Duodenal mucosa (tissue), 2 donors: ENCODE data around the gene MARVELD1.

Source experiments
- H3K27ac ChIP-seq: one replicate; pipeline ENCODE4 v1.7.0; 2013; ENCODE audit warnings: low read depth, low read length
- H3K27me3 ChIP-seq, 2 donors: one replicate each; pipeline ENCODE4 v1.7.0; 2013; ENCODE audit warnings: low read length in 2 of 2, control low read depth in 1 of 2; ENCODE audit not compliant: insufficient read depth in 2 of 2, control insufficient read depth in 1 of 2
- H3K36me3 ChIP-seq, 2 donors: one replicate each; pipeline ENCODE4 v1.7.0; 2013; ENCODE audit warnings: low read length in 2 of 2, control low read depth in 1 of 2; ENCODE audit not compliant: insufficient read depth in 2 of 2, control insufficient read depth in 1 of 2
- H3K4me1 ChIP-seq, 2 donors: one replicate each; pipeline ENCODE4 v1.7.0; 2013; ENCODE audit warnings: low read length in 2 of 2, control low read depth in 1 of 2; ENCODE audit not compliant: insufficient read depth in 2 of 2, control insufficient read depth in 1 of 2
- H3K4me3 ChIP-seq, 2 donors: one replicate each; pipeline ENCODE4 v1.7.0; 2013; ENCODE audit warnings: low read length in 2 of 2, low read depth in 1 of 2
- H3K9ac ChIP-seq, 2 donors: one replicate each; pipeline ENCODE4 v1.7.0; 2013; ENCODE audit warnings: low read length in 2 of 2, low read depth in 1 of 2
- H3K9me3 ChIP-seq, 2 donors: one replicate each; pipeline ENCODE4 v1.7.0; 2013; ENCODE audit warnings: low read length in 2 of 2, control low read depth in 1 of 2; ENCODE audit not compliant: control insufficient read depth in 1 of 2

MARVELD1 gene

GRCh38 chr10:97713339-97713825, at the start of gene MARVELD1:
Gene MARVELD1 (plus strand): TSS chr10:97713730. CDS start chr10:97713877, 147 bp downstream.
- H3K9me3 ChIP-seq = no peaks in the 10 kb centered on the region
- no peaks in the 10 kb centered on the region for H3K27me3 ChIP-seq
- peaks cover 16 to 27% of the 10 kb centered on the region in 2 donors for H3K4me1 ChIP-seq
- peak within 1 kb of the TSS; percentile 60 to 80 for H3K4me3 ChIP-seq
- H3K27ac ChIP-seq = peak within 1 kb of the TSS; percentile 78
- peak within 1 kb of the TSS; percentile 49 to 70 for H3K9ac ChIP-seq
- H3K36me3 ChIP-seq = no peaks in the 10 kb centered on the region

- peaks cover 25 to 30% of the 10 kb centered on the region in 2 donors for H3K36me3 ChIP-seq
- peak overlapping the region; percentile 1 to 16 for H3K4me3 ChIP-seq
- no peaks in the 10 kb centered on the region for H3K27me3 ChIP-seq
- no peak overlapping the region for H3K27ac ChIP-seq
- H3K9me3 ChIP-seq = no peaks in the 10 kb centered on the region
- H3K4me1 ChIP-seq = peaks cover 10 to 14% of the 10 kb centered on the region in 2 donors
- no peak overlapping the region for H3K9ac ChIP-seq
These were observed 49.2 kb upstream of the MARVELD1 start for GRCh38 chr10:97664282-97664850.

DNA sequence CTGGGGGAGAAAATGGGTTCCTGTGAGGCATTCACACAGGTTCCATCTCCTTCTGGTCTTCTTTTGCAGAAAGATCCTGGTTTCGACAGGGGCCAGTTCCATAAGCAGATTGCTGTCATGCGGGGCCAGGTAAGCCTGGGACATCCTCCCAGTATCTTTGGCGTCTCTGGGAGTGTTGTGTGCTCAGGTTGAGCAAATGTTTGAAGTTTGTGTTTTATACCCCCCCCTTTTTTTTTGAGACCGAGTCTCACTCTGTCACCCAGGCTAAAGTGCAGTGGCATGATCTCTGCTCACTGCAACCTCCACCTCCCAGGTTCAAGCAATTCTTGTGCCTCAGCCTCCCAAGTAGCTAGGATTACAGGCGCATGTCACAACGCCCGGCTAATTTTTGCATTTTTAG, 46.5 kb upstream of the MARVELD1 start:
- Histone ChIP-seq H3K27me3 (no peaks in the 10 kb centered on the region), H3K27ac (no peak overlapping the region), H3K4me3 (no peak overlapping the region), H3K9ac (no peak overlapping the region), H3K4me1 (peaks cover 10 to 14% of the 10 kb centered on the region in 2 donors), H3K9me3 (no peaks in the 10 kb centered on the region), H3K36me3 (peaks cover 25 to 43% of the 10 kb centered on the region in 2 donors)

GRCh38 chr10:97667463-97667862, 46.1 kb upstream of the MARVELD1 start:
- no peak overlapping the region for H3K4me3 ChIP-seq
- no peak overlapping the region for H3K9ac ChIP-seq
- peaks cover 10 to 14% of the 10 kb centered on the region in 2 donors for H3K4me1 ChIP-seq
- H3K36me3 ChIP-seq = peaks cover 23 to 43% of the 10 kb centered on the region in 2 donors
- no peaks in the 10 kb centered on the region for H3K9me3 ChIP-seq
- no peaks in the 10 kb centered on the region for H3K27me3 ChIP-seq
- no peak overlapping the region for H3K27ac ChIP-seq

DNA sequence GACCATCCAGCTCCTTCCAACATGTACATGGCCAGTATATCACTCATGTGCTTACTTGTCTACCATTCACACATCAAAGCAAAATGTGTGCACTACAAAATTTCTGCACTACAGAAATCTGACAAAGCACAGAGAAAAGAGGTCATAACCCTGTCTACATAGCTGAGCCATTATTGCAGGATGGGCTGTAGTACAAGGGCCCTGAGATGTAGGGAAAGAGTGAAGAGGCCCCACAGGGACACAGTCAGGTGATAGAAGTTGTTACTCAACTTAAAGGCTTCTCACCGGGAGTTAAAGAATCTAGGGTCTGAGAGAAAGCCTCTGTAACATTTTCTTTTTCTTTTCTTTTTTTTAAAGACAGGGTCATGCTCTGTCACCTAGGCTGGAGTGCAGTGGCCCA, 44.0 kb upstream of the MARVELD1 start:
- Histone ChIP-seq H3K27me3 (no peaks in the 10 kb centered on the region), H3K27ac (no peak overlapping the region), H3K9ac (no peak overlapping the region), H3K9me3 (no peaks in the 10 kb centered on the region), H3K4me1 (peaks cover 0 to 9% of the 10 kb centered on the region in 2 donors), H3K36me3 (peaks cover 30 to 53% of the 10 kb centered on the region in 2 donors), H3K4me3 (no peak overlapping the region)

DNA sequence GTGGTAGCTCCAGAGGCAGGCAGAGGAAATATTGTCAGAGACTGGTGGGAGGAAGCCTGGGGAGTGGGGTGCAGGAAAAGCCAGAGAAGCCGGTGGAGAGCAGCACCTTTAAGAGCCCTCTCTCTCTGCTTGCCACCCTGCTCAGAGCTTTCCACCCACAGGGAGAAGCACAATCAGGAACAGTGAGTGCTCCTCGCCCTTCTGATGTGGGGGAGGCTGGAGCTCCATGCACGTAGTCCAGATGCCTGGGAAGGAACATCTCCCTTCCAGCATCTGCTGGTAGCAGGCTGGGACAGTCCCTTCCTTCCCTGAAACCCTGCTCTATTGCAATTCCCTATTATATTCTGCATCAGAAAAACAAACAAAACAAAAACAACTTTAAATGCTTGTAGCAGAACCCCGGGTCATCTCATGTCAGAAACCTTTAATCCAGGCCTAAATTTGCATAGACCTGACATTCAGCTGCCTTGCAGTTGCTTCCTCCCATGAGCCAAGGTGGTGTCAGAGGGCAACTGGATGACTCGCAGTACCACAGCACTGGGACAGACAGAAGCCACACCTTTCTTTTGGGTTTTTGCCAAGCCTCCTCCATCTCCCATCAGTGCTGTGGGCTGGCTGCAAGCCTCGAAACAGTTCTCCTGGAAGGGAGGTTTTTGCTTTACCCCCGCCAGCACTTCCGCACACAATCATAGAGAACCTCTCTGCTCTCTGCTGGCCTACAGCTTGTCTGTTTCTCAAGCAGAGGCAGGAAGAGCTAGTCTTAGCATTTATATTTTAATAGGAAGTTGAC, 39.6 kb upstream of the MARVELD1 start:
- Histone ChIP-seq H3K9ac (no peak overlapping the region), H3K27ac (no peak overlapping the region), H3K36me3 (peaks cover 35 to 67% of the 10 kb centered on the region in 2 donors)

GRCh38 chr10:97675222-97675621, 38.3 kb upstream of the MARVELD1 start:
- Histone ChIP-seq H3K9me3 (no peaks in the 10 kb centered on the region), H3K4me3 (no peak overlapping the region), H3K27me3 (no peaks in the 10 kb centered on the region), H3K9ac (no peak overlapping the region), H3K27ac (no peak overlapping the region), H3K4me1 (peaks cover 4% of the 10 kb centered on the region in 2 donors), H3K36me3 (peaks cover 32 to 71% of the 10 kb centered on the region in 2 donors)

More for the DNA sequence above, 39.6 kb upstream of the MARVELD1 start:
- Histone ChIP-seq H3K4me1 (peaks cover 4% of the 10 kb centered on the region in 2 donors), H3K9me3 (no peaks in the 10 kb centered on the region), H3K4me3 (no peak overlapping the region), H3K27me3 (no peaks in the 10 kb centered on the region)

DNA sequence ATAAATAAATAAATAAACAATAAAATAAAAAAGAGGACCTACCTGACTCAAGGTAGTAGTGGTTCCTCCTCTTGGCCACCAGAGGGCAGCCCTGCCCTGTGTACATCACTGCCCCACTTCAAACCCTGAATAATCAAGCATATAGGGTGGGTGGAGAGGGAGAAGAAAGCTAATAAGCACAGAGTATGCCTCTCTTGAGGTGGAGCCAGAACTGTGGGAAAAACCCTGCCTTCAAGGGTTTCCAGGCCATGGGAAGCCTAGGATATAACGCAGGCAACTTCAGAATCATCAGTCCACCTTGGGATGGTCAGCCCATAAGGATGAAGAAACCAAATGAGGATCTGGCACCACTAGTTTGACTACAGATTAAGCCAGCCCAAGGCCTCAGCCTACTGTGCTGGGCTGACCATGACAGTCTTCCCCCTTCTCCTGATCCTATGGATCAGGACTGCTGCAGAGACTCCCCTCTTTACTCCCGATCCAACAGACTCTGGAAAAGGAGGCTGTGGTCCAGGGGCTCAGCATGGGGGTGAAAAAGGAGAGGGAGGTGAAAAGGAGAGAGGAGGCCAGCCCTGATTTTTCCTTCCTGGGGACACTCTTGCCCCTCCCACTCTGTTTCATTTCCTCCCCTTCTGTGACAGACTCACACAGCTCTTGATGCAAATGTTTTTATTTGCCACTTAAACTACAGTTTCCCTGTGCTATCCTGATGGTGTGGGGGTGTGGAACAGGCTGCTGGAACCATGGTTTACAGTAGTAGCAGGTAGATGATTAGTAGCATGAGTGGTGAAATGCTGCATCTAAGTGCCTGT, 36.6 kb upstream of the MARVELD1 start:
- H3K4me3 ChIP-seq = no peak overlapping the region
- H3K9me3 ChIP-seq = no peaks in the 10 kb centered on the region
- no peaks in the 10 kb centered on the region for H3K27me3 ChIP-seq
- peak overlapping the region in 1 of 2 donors; percentile 10 for H3K9ac ChIP-seq
- H3K36me3 ChIP-seq = peaks cover 32 to 63% of the 10 kb centered on the region in 2 donors
- H3K4me1 ChIP-seq = peaks cover 5 to 6% of the 10 kb centered on the region in 2 donors
- no peak overlapping the region for H3K27ac ChIP-seq

GRCh38 chr10:97679594-97679993, 33.9 kb upstream of the MARVELD1 start:
- peaks cover 24 to 50% of the 10 kb centered on the region in 2 donors for H3K36me3 ChIP-seq
- H3K4me1 ChIP-seq = peaks cover 18 to 24% of the 10 kb centered on the region in 2 donors
- no peak overlapping the region for H3K27ac ChIP-seq
- H3K27me3 ChIP-seq = no peaks in the 10 kb centered on the region
- H3K9me3 ChIP-seq = no peaks in the 10 kb centered on the region
- no peak overlapping the region for H3K4me3 ChIP-seq
- H3K9ac ChIP-seq = no peak overlapping the region
